ENCODE measurements around the gene RAPGEF6. TPM values are rescaled to one million over a fixed set of nuclear protein-coding genes. Genes with fewer than 3 reads are reported as not detected.

RAPGEF6 gene
- total and polyA plus RNA-seq, 7 donors: 1.8 to 30.5 (median 16.1) TPM

DNA sequence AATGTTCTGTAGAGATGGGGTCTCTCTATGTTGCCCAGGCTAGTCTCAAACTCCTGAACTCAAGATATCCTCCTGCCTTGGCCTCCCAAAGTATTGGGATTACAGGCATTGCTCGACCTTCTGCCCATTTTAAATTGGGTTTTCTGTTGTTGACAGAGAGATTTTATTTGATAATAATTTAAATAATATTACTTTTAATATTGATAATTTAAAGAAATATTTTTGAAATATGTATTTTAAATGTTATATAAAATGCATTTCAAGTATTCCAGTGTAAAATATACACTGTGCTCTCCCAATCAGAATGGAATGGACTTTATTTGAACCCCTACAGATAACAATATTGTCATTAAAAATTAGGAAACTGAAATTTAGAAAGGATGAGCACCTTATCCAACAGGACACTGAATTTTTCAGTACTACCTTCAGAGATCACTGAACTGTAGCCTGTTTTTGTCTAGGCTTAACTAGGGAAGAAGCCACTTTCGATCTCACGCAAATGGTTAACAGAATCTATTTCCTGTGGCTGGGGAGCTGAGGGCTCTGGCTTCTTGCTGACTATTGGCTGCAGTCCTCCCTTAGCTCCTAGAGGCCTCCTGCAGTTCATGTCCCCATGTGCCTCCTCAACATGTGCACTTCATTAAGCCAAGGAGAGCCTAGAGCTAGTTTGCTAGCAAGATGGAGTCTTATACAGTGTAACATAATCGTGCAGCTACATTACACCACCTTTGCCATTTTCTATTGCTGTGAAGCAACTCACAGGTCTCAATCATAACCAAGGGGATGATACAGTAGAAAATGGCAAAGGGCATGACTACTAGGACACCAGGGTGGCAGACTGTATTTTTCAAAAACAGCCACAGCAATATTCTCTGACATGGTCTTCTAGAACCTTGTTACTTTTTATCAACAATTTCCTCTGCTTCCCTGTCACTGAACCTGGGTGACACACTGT lies 221.1 kb downstream of the RAPGEF6 start:
- intact Hi-C loops (cut with DNase I): loop anchor here (10.0 kb wide), 1 partner anchor 149 kb away; the partner anchor contains the start of gene CDC42SE2

DNA sequence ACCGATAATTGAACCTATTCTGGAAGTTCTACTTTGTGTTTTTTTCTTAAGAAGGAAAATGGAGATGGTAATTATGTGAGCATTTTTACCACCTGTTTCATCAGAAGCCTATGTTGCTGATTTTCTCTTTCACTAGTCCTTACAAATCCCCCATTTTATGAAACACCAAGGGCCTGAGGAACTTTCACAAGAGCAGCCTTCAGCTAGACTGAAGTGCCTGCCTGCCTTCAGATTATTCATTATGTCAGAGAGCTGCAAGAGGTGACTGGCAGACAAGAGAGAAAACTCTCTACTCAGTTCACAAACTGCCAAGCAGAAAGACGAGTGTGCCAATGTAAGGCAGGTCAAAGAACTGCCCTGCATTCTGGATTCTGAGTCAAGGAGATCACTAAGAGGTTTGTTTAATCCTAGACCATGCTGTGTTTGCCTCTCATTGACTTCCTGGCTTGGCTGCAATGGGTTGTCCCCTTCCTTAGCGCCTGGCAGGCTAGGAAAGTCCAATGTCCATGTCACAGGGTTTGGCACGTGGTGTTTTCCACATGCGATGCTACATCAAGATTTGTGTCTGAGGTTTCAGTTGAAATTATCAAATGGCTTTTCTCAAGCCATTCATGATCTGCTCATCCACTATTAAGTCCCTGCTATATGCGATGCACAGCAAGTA lies 227.9 kb downstream of the RAPGEF6 start:
- no peak for DNase-seq
- no peaks in the 10 kb centered on the region for H3K27me3 ChIP-seq
- WGBS, 2 donors: 60 to 86% methylated on average over 6 of the region's 6 CpGs
- TF ChIP-seq POLR2A (IDR thresholded peaks at IDR 0.05) (no peak), POLR2AphosphoS5 (IDR thresholded peaks at IDR 0.05) (no peak), EP300 (IDR thresholded peaks at IDR 0.05) (no peak)
- TF ChIP-seq, protein P1, sequence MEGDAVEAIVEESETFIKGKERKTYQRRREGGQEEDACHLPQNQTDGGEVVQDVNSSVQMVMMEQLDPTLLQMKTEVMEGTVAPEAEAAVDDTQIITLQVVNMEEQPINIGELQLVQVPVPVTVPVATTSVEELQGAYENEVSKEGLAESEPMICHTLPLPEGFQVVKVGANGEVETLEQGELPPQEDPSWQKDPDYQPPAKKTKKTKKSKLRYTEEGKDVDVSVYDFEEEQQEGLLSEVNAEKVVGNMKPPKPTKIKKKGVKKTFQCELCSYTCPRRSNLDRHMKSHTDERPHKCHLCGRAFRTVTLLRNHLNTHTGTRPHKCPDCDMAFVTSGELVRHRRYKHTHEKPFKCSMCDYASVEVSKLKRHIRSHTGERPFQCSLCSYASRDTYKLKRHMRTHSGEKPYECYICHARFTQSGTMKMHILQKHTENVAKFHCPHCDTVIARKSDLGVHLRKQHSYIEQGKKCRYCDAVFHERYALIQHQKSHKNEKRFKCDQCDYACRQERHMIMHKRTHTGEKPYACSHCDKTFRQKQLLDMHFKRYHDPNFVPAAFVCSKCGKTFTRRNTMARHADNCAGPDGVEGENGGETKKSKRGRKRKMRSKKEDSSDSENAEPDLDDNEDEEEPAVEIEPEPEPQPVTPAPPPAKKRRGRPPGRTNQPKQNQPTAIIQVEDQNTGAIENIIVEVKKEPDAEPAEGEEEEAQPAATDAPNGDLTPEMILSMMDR (IDR thresholded peaks at IDR 0.05): no peak
- no peak overlapping the region for H3K4me3 ChIP-seq
- no peak overlapping the region for H3K27ac ChIP-seq
- intact Hi-C loops (cut with DNase I): no loop called here
- H3K36me3 ChIP-seq: peaks cover 0 to 15% (median 8%) of the 10 kb centered on the region in 4 donors
- H3K4me1 ChIP-seq: no peaks in the 10 kb centered on the region
- peaks cover 0 to 6% (median 4%) of the 10 kb centered on the region in 4 donors for H3K9me3 ChIP-seq

More for the DNA sequence above, 221.1 kb downstream of the RAPGEF6 start:
- no peak overlapping the region for H3K27ac ChIP-seq
- 79 to 90% methylated on average over 4 of the region's 4 CpGs for WGBS, 2 donors
- TF ChIP-seq, protein P1 (IDR thresholded peaks at IDR 0.05): no peak
- no peak for TF ChIP-seq POLR2A (IDR thresholded peaks at IDR 0.05)
- no peak for TF ChIP-seq POLR2AphosphoS5 (IDR thresholded peaks at IDR 0.05)
- TF ChIP-seq EP300 (IDR thresholded peaks at IDR 0.05): no peak
- no peaks in the 10 kb centered on the region for H3K9me3 ChIP-seq
- H3K4me1 ChIP-seq: no peaks in the 10 kb centered on the region
- H3K4me3 ChIP-seq: no peak overlapping the region
- no peak for DNase-seq
- H3K27me3 ChIP-seq: no peaks in the 10 kb centered on the region
- no peaks in the 10 kb centered on the region for H3K36me3 ChIP-seq

DNA sequence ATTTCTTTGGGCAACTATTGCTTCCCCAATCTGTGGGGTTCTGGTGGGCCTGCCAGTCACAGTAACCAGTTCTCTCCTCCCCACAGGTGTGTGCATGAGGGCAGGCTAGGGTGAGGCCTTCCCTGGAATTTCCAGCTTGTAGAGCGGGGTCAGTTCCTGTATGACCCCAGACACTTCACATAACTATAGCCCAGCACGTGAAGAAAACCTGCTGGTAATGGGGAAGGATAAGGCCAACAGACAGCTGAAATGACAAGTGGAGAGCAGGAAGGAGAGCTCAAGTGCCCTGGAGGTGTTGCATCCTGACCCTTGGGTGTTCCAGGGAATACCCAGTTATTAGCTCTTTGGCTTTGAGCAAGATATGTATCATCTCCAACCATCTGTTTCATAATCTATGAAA lies 229.0 kb downstream of the RAPGEF6 start:
- peaks cover 0 to 6% (median 4%) of the 10 kb centered on the region in 4 donors for H3K9me3 ChIP-seq
- WGBS, 2 donors: 84 to 94% methylated on average over 2 of the region's 2 CpGs
- no peak for DNase-seq
- no peak overlapping the region for H3K27ac ChIP-seq
- TF ChIP-seq, protein P1 (IDR thresholded peaks at IDR 0.05): no peak
- TF ChIP-seq EP300 (IDR thresholded peaks at IDR 0.05): no peak
- TF ChIP-seq POLR2AphosphoS5 (IDR thresholded peaks at IDR 0.05): no peak
- no peak for TF ChIP-seq POLR2A (IDR thresholded peaks at IDR 0.05)
- no peaks in the 10 kb centered on the region for H3K27me3 ChIP-seq
- H3K4me3 ChIP-seq: no peak overlapping the region
- intact Hi-C loops (cut with DNase I): no loop called here
- H3K4me1 ChIP-seq: no peaks in the 10 kb centered on the region
- peaks cover 2 to 19% (median 8%) of the 10 kb centered on the region in 4 donors for H3K36me3 ChIP-seq

DNA sequence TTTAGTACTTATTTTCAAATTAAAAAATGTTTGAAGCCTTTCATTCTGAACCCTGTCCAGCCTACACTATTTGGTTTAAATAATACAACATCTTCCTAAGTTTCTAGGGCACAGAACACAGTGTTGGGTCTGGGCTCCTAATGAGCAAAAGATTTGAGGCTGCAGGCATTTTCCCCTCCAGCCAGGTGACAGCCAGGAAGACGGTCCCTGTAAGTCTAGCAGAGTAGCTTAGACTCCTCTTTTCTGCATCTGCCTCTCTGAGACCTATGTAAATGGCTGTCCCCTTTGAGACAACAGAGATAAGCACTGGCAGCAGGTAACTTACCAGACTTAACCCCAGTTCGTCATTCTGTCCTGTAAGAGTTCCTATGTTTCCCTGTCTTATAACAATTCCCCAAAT lies 229.4 kb downstream of the RAPGEF6 start:
- no peak overlapping the region for H3K27ac ChIP-seq
- no peaks in the 10 kb centered on the region for H3K4me1 ChIP-seq
- intact Hi-C loops (cut with DNase I): no loop called here
- peaks cover 3 to 19% (median 8%) of the 10 kb centered on the region in 4 donors for H3K36me3 ChIP-seq
- no peak for DNase-seq
- H3K27me3 ChIP-seq: no peaks in the 10 kb centered on the region
- TF ChIP-seq POLR2A (IDR thresholded peaks at IDR 0.05) (no peak), POLR2AphosphoS5 (IDR thresholded peaks at IDR 0.05) (no peak), EP300 (IDR thresholded peaks at IDR 0.05) (no peak)
- TF ChIP-seq, protein P1 (IDR thresholded peaks at IDR 0.05): no peak
- no peak overlapping the region for H3K4me3 ChIP-seq
- peaks cover 0 to 6% (median 4%) of the 10 kb centered on the region in 4 donors for H3K9me3 ChIP-seq
- 92% methylated on average over 2 of the region's 2 CpGs for WGBS, 2 donors
